Left renal cortex interstitium (tissue), 4 donors: ENCODE results near the gene DNAJA1. TPM values are rescaled to one million over a fixed set of nuclear protein-coding genes. Genes with fewer than 3 reads are reported as not detected.

Experiments used
- DNase-seq, 4 donors: peaks; one replicate each; pipeline ENCODE4 v3.0.0-alpha.2; 2013; ENCODE audit warnings: low read depth in 4 of 4, low spot score in 2 of 4, missing footprints in 1 of 4
- polyA plus RNA-seq, 4 donors: library from polyadenylated mRNA; unstranded; fragments of 120-200 nt; gene quantifications; one replicate each; pipeline ENCODE4 v1.2.1, GENCODE V29; 2013; ENCODE audit not compliant: insufficient read length in 4 of 4

Gene DNAJA1
- polyA plus RNA-seq, 4 donors, result 223 to 258 (median 235) TPM

GRCh38 chr9:33025572-33026342 lies 684 bp downstream of the DNAJA1 start:
- DNase-seq, result peak in 3 of 4 donors; percentile 63 to 66 (median 65)

GRCh38 chr9:33029231-33029786 lies 4.2 kb downstream of the DNAJA1 start:
- no peak for DNase-seq

GRCh38 chr9:33030285-33030684 lies 5.2 kb downstream of the DNAJA1 start:
- DNase-seq, result no peak

- DNase-seq, result no peak
Observed at GRCh38 chr9:33032292-33032691, 7.2 kb downstream of the DNAJA1 start.

GRCh38 chr9:33032865-33033264 lies 7.8 kb downstream of the DNAJA1 start:
- DNase-seq, result no peak

GRCh38 chr9:33040792-33041431 lies 15.8 kb downstream of the DNAJA1 start:
- DNase-seq, result no peak

GRCh38 chr9:33041432-33042188 lies 16.5 kb downstream of the DNAJA1 start:
- DNase-seq, result no peak

- DNase-seq, result no peak
Observed at GRCh38 chr9:33042473-33042872, 17.4 kb downstream of the DNAJA1 start.

- DNase-seq, result no peak
Observed at GRCh38 chr9:33043671-33044070, 18.6 kb downstream of the DNAJA1 start.

- peak; percentile 65 to 73 (median 70) for DNase-seq
Observed at GRCh38 chr9:33044162-33044673, 19.1 kb downstream of the DNAJA1 start.

GRCh38 chr9:33044677-33045282 lies 19.7 kb downstream of the DNAJA1 start:
- peak in 1 of 4 donors; percentile 27 for DNase-seq

- DNase-seq, result no peak
Observed at GRCh38 chr9:33046061-33046460, 21.0 kb downstream of the DNAJA1 start.

- no peak for DNase-seq
Observed at GRCh38 chr9:33048054-33048465, 23.0 kb downstream of the DNAJA1 start.

- no peak for DNase-seq
Observed at GRCh38 chr9:33049680-33050361, 24.7 kb downstream of the DNAJA1 start.

GRCh38 chr9:33051144-33051543 lies 26.1 kb downstream of the DNAJA1 start:
- no peak for DNase-seq

- no peak for DNase-seq
Observed at GRCh38 chr9:33065157-33066076, 40.3 kb downstream of the DNAJA1 start.

- DNase-seq, result no peak
Observed at GRCh38 chr9:33068991-33069390, 43.9 kb downstream of the DNAJA1 start.

- DNase-seq, result peak; percentile 83 to 97 (median 93)
Observed at GRCh38 chr9:33076046-33077004, 51.3 kb downstream of the DNAJA1 start, which contains the start of gene SMU1. Gene SMU1, minus strand, starts transcription at chr9:33076674. Its CDS starts 66 bp downstream, at chr9:33076608.
